ENCODE results near the gene PPP2R1A. TPM values are rescaled to one million over a fixed set of nuclear protein-coding genes. Genes with fewer than 3 reads are reported as not detected.
"Not testable (repeated sequence)": the region's sequence is repeated elsewhere in the genome, so short reads cannot be mapped to it uniquely, and the experiment has no call there.

The PPP2R1A gene
- total and polyA plus RNA-seq, 7 donors, result 108 to 163 (median 132) TPM

DNA sequence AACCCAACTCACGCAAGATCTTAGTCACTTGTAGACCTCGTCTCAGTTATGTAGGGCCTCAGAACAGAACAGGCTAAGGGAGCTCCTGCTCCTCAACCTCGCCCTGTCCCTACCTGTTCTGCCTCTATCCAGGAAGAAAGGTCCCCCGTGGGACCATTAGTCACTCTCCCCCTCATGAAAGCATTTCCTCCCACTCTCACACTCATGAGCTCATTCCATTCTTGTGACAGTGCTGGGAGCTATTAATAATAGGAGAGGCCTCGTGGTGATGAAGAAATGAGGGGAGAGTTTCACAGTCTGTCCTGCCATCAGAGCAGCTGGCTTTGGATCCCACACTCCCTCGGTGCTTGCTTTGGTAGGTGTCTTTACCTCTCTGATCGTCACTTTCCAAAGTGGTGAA is 10.2 kb downstream of the PPP2R1A start:
- peak; percentile 84 for DNase-seq
- Histone ChIP-seq H3K27me3 (no peaks in the 10 kb centered on the region), H3K4me3 (no peak overlapping the region), H3K9me3 (no peaks in the 10 kb centered on the region), H3K27ac (peak overlapping the region; percentile 51 to 75 (median 66)), H3K4me1 (peaks cover 0 to 73% (median 41%) of the 10 kb centered on the region in 4 donors), H3K36me3 (peaks cover 12 to 73% (median 30%) of the 10 kb centered on the region in 4 donors)
- no peak for TF ChIP-seq CTCF (IDR thresholded peaks at IDR 0.05)
- no peak for TF ChIP-seq POLR2A (IDR thresholded peaks at IDR 0.05)
- TF ChIP-seq POLR2AphosphoS5 (IDR thresholded peaks at IDR 0.05), result peak in 3 of 4 donors; percentile 10 to 74 (median 13)
- peak in 1 of 4 donors; percentile 62 for TF ChIP-seq EP300 (IDR thresholded peaks at IDR 0.05)
- intact Hi-C loops (cut with DNase I), result no loop called here
- 82 to 83% methylated on average over 7 of the region's 7 CpGs for WGBS, 2 donors

GRCh38 chr19:52200755-52201391 is 11.0 kb downstream of the PPP2R1A start:
- DNase-seq; H3K27me3 ChIP-seq; intact Hi-C loops (cut with DNase I); H3K9me3 ChIP-seq; H3K4me3 ChIP-seq: not testable (repeated sequence)
- peaks cover 0 to 64% (median 32%) of the 10 kb centered on the region in 4 donors for H3K4me1 ChIP-seq
- peak overlapping the region; percentile 51 to 75 (median 66) for H3K27ac ChIP-seq
- peaks cover 19 to 77% (median 38%) of the 10 kb centered on the region in 4 donors for H3K36me3 ChIP-seq
- WGBS, 2 donors, result 86 to 91% methylated on average over 17 of the region's 17 CpGs

DNA sequence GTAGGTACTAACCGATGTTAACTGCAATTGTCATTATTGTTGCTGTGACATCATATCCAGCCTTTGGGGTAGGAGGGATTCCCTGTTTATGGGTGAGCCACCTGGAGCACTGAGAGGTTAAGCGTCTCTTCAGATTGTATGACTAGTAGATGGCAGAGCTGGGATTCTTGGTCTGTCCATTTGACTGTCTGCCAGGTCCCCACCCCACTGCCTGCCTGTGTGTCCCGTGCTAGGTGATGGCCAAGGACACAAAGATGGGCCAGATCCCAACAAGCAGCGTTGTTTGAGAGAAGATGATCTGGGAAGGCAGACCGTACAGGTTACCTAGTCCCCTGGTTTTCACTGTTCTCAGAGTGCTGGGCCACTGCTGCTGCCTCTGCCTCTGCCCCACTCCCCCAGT is 16.6 kb downstream of the PPP2R1A start:
- DNase-seq, result no peak
- Histone ChIP-seq H3K27ac (no peak overlapping the region), H3K27me3 (no peaks in the 10 kb centered on the region), H3K4me3 (no peak overlapping the region), H3K4me1 (peaks cover 0 to 20% (median under 1%) of the 10 kb centered on the region in 4 donors), H3K9me3 (no peaks in the 10 kb centered on the region), H3K36me3 (peaks cover 50 to 100% (median 71%) of the 10 kb centered on the region in 4 donors)
- WGBS, 2 donors, result 85 to 92% methylated on average over 5 of the region's 5 CpGs
- TF ChIP-seq EP300 (IDR thresholded peaks at IDR 0.05), result no peak
- no peak for TF ChIP-seq CTCF (IDR thresholded peaks at IDR 0.05)
- no peak for TF ChIP-seq POLR2AphosphoS5 (IDR thresholded peaks at IDR 0.05)
- TF ChIP-seq POLR2A (IDR thresholded peaks at IDR 0.05), result no peak
- intact Hi-C loops (cut with DNase I), result no loop called here

DNA sequence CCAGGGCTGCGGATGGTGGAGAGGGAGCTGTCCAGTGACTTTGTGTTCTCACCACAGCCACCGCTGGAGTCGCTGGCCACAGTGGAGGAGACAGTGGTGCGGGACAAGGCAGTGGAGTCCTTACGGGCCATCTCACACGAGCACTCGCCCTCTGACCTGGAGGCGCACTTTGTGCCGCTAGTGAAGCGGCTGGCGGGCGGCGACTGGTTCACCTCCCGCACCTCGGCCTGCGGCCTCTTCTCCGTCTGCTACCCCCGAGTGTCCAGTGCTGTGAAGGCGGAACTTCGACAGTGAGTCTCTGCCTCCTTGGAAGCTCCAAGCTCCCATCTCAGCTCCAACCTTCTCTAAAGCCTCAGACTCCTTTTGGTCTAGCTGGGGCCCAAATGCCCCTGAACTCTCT is 21.4 kb downstream of the PPP2R1A start:
- Histone ChIP-seq H3K36me3 (peaks cover 70 to 100% (median 83%) of the 10 kb centered on the region in 4 donors), H3K9me3 (no peaks in the 10 kb centered on the region), H3K27me3 (no peaks in the 10 kb centered on the region), H3K27ac (no peak overlapping the region), H3K4me1 (peaks cover 0 to 9% (median 0%) of the 10 kb centered on the region in 4 donors), H3K4me3 (no peak overlapping the region)
- 96 to 97% methylated on average over 20 of the region's 20 CpGs for WGBS, 2 donors
- no peak for DNase-seq
- intact Hi-C loops (cut with DNase I), result no loop called here
- TF ChIP-seq EP300 (IDR thresholded peaks at IDR 0.05) (no peak), POLR2AphosphoS5 (IDR thresholded peaks at IDR 0.05) (no peak), CTCF (IDR thresholded peaks at IDR 0.05) (no peak), POLR2A (IDR thresholded peaks at IDR 0.05) (no peak)

DNA sequence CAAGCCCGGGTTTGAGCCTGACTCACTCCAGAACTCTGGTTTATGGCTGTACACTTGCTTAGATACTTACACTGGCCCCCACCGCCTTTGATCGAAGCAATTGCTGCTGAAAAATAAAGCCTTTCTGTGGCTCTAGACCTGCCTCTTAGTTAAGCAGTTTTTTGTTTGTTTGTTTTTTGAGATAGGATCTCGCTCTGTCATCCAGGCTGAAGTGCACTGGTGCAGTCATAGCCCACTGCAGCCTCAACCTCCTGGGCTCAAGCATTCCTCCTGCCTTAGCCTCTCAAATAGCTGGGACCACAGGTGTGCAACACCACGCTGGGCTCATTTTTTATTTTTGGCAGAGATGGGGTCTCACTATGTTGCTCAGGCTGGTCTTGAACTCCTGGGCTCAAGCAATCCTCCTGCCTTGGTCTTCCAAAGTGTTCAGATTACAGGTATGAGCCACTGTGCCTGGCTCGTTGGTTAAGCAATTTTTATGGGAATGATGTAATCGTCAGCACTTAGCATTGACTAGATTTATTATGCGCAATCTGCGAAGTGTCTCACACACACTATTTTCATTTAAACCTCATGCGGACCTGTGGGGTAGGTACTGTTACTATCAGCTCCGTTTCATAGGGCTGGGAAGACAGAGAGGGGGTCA is 22.2 kb downstream of the PPP2R1A start:
- Histone ChIP-seq H3K36me3 (peaks cover 73 to 100% (median 84%) of the 10 kb centered on the region in 4 donors), H3K4me3 (no peak overlapping the region), H3K27ac (no peak overlapping the region), H3K4me1 (peaks cover 0 to 9% (median 0%) of the 10 kb centered on the region in 4 donors), H3K27me3 (no peaks in the 10 kb centered on the region), H3K9me3 (no peaks in the 10 kb centered on the region)
- TF ChIP-seq POLR2A (IDR thresholded peaks at IDR 0.05) (no peak), CTCF (IDR thresholded peaks at IDR 0.05) (no peak), EP300 (IDR thresholded peaks at IDR 0.05) (no peak), POLR2AphosphoS5 (IDR thresholded peaks at IDR 0.05) (no peak)
- WGBS, 2 donors, result 90 to 92% methylated on average over 11 of the region's 11 CpGs
- DNase-seq, result no peak
- intact Hi-C loops (cut with DNase I), result no loop called here
